Smooth muscle cell (in vitro differentiated cells): ENCODE measurements around the gene INSYN1. TPM values are rescaled to one million over a fixed set of nuclear protein-coding genes. Genes with fewer than 3 reads are reported as not detected.

Source experiments
- DNase-seq: peaks from one replicate; lab custom pipeline; 2025; ENCODE audit not compliant: unreplicated experiment; lab: John Stamatoyannopoulos, UW
- H2AFZ ChIP-seq: fragments of 200-600 bp; sonication (generic); 2 replicates; pipeline ENCODE4 v1.6.0; 2016; ENCODE audit warnings: antibody characterized with exemption, low read depth, mild to moderate bottlenecking
- H3F3A ChIP-seq: fragments of 200-600 bp; sonication (generic); 2 replicates; pipeline ENCODE4 v1.6.0; 2017; ENCODE audit warnings: antibody characterized with exemption, low read depth
- H3K27ac ChIP-seq: fragments of 200-600 bp; sonication (generic); 2 replicates; pipeline ENCODE4 v1.5.1; 2016; ENCODE audit warnings: low read depth, mild to moderate bottlenecking
- H3K27me3 ChIP-seq: fragments of 200-600 bp; sonication (generic); 2 replicates; pipeline ENCODE4 v1.6.1; 2016; ENCODE audit warnings: low read depth, mild to moderate bottlenecking
- H3K36me3 ChIP-seq: fragments of 200-600 bp; sonication (generic); 2 replicates; pipeline ENCODE4 v1.5.1; 2016; ENCODE audit warnings: low read depth
- H3K4me1 ChIP-seq: fragments of 200-600 bp; sonication (generic); 2 replicates; pipeline ENCODE4 v1.5.1; 2016; ENCODE audit warnings: low read depth
- H3K4me2 ChIP-seq: fragments of 200-600 bp; sonication (generic); 2 replicates; pipeline ENCODE4 v1.6.0; 2016; ENCODE audit warnings: mild to moderate bottlenecking
- H3K4me3 ChIP-seq: fragments of 200-600 bp; sonication (generic); 2 replicates; pipeline ENCODE4 v1.5.1; 2016; ENCODE audit warnings: mild to moderate bottlenecking
- H3K79me2 ChIP-seq: fragments of 200-600 bp; sonication (generic); 2 replicates; pipeline ENCODE4 v1.6.0; 2016; ENCODE audit warnings: low read depth, mild to moderate bottlenecking
- H3K9ac ChIP-seq: fragments of 200-600 bp; sonication (generic); 2 replicates; pipeline ENCODE4 v1.6.0; 2016; ENCODE audit warnings: low read depth
- H3K9me3 ChIP-seq: fragments of 200-600 bp; sonication (generic); replicated peaks from 2 replicates; pipeline ENCODE4 v1.5.1; 2016; ENCODE audit warnings: low read depth
- H4K20me1 ChIP-seq: fragments of 200-600 bp; sonication (generic); 2 replicates; pipeline ENCODE4 v1.6.0; 2016; ENCODE audit warnings: low read depth
- CTCF ChIP-seq: fragments of 200-600 bp; sonication (generic); IDR thresholded peaks from 2 replicates; pipeline ENCODE4 v1.5.1; 2017; ENCODE audit warnings: borderline replicate concordance, mild to moderate bottlenecking, antibody characterized with exemption; ENCODE audit not compliant: insufficient read depth, poor library complexity, severe bottlenecking
- WGBS: methylation state at CpG from one replicate; pipeline ENCODE4 v1.1.7; 2016; ENCODE audit warnings: low lambda C conversion rate; 5-methylcytosine and 5-hydroxymethylcytosine counted together
- polyA plus RNA-seq: library from polyadenylated mRNA; unstranded; fragments of >200 nt; fragmentation: Nextera tagmentation; extraction: Ambion mirVana; gene quantifications from 2 replicates; pipeline ENCODE4 v1.2.1, GENCODE V29; 2016
- total RNA-seq: library from RNA; depleted of rRNA; stranded (reverse); fragments of >200 nt; gene quantifications from 2 replicates; pipeline ENCODE4 v1.2.3, GENCODE V29; 2014

Gene INSYN1
- total and polyA plus RNA-seq, 2 experiments from 2014 or later = 1.6 to 4.0 TPM

- Histone ChIP-seq H2AFZ (no peak overlapping the region), H3K27me3 (no peaks in the 10 kb centered on the region), H3K4me2 (no peak overlapping the region), H3K36me3 (peaks cover 3% of the 10 kb centered on the region), H3K79me2 (peaks cover 17% of the 10 kb centered on the region), H3K9ac (no peak overlapping the region), H3K4me1 (no peaks in the 10 kb centered on the region), H3K4me3 (no peak overlapping the region), H3F3A (peaks cover 4% of the 10 kb centered on the region), H4K20me1 (peaks cover 59% of the 10 kb centered on the region), H3K27ac (no peak overlapping the region), H3K9me3 (no peaks in the 10 kb centered on the region)
- no peak for TF ChIP-seq CTCF
- DNase-seq = no peak
- 98% methylated on average over 5 of the region's 5 CpGs for WGBS
Observed at GRCh38 chr15:73710321-73710720, 42.8 kb downstream of the INSYN1 start.

- DNase-seq = no peak
- H3K9me3 ChIP-seq = no peaks in the 10 kb centered on the region
- H2AFZ ChIP-seq = no peak overlapping the region
- H3K9ac ChIP-seq = no peak overlapping the region
- H4K20me1 ChIP-seq = peaks cover 66% of the 10 kb centered on the region
- H3K79me2 ChIP-seq = peaks cover 22% of the 10 kb centered on the region
- peaks cover 4% of the 10 kb centered on the region for H3K36me3 ChIP-seq
- H3F3A ChIP-seq = peaks cover 4% of the 10 kb centered on the region
- TF ChIP-seq CTCF = no peak
- WGBS = 92% methylated on average over 3 of the region's 4 CpGs
- no peak overlapping the region for H3K27ac ChIP-seq
- no peak overlapping the region for H3K4me3 ChIP-seq
- H3K4me1 ChIP-seq = no peaks in the 10 kb centered on the region
- H3K27me3 ChIP-seq = no peaks in the 10 kb centered on the region
- H3K4me2 ChIP-seq = no peak overlapping the region
Observed at GRCh38 chr15:73709686-73710085, 43.5 kb downstream of the INSYN1 start.

DNA sequence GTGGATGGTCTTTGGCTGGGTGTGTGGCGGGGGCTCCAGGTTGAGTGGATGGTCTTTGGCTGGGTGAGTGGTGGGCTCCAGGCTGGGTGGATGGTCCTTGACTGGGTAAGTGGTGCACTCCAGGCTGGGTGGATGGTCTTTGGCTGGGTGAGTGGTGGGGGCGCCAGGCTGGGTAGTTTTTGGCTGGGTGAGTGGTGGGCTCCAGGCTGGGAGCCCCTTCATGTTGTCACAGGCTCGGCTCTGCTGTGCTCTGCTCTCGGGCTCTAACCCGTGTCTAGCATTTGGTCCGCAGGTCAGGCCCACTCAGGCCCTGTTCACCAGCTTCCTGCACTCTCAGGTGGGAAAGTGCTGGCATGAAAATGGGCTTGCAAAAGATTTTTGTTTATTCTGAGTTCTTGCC lies 43.9 kb downstream of the INSYN1 start:
- H3K27ac ChIP-seq = no peak overlapping the region
- H3K9ac ChIP-seq = no peak overlapping the region
- TF ChIP-seq CTCF = no peak
- H2AFZ ChIP-seq = no peak overlapping the region
- no peaks in the 10 kb centered on the region for H3K4me1 ChIP-seq
- H4K20me1 ChIP-seq = peaks cover 70% of the 10 kb centered on the region
- H3K36me3 ChIP-seq = peaks cover 4% of the 10 kb centered on the region
- H3K27me3 ChIP-seq = no peaks in the 10 kb centered on the region
- no peaks in the 10 kb centered on the region for H3K9me3 ChIP-seq
- DNase-seq = no peak
- no peak overlapping the region for H3K4me2 ChIP-seq
- peaks cover 4% of the 10 kb centered on the region for H3F3A ChIP-seq
- 95% methylated on average over 5 of the region's 6 CpGs for WGBS
- H3K79me2 ChIP-seq = peaks cover 22% of the 10 kb centered on the region
- no peak overlapping the region for H3K4me3 ChIP-seq

GRCh38 chr15:73708691-73709090 lies 44.5 kb downstream of the INSYN1 start:
- H3K36me3 ChIP-seq = peaks cover 4% of the 10 kb centered on the region

More at GRCh38 chr15:73708691-73709090, 44.5 kb downstream of the INSYN1 start:
- Histone ChIP-seq H3K27ac (no peak overlapping the region), H2AFZ (no peak overlapping the region), H3K79me2 (peaks cover 22% of the 10 kb centered on the region), H4K20me1 (peaks cover 76% of the 10 kb centered on the region), H3F3A (peaks cover 4% of the 10 kb centered on the region), H3K27me3 (no peaks in the 10 kb centered on the region), H3K4me2 (no peak overlapping the region), H3K4me3 (no peak overlapping the region), H3K9me3 (no peaks in the 10 kb centered on the region), H3K9ac (no peak overlapping the region), H3K4me1 (no peaks in the 10 kb centered on the region)
- TF ChIP-seq CTCF = no peak
- 96% methylated on average over 6 of the region's 6 CpGs for WGBS
- DNase-seq = no peak
